H7 (cell line): Measurements from ENCODE around the gene TMEM119. TPM values are rescaled to one million over a fixed set of nuclear protein-coding genes. Genes with fewer than 3 reads are reported as not detected.
A peak's percentile ranks its signal among the peaks of the same experiment; 100 is the strongest.
"Not testable (repeated sequence)": the region's sequence is repeated elsewhere in the genome, so short reads cannot be mapped to it uniquely, and the experiment has no call there.

Experiments
- DNase-seq: peaks from one replicate; pipeline ENCODE4 v3.0.0; 2012
- H3K27me3 ChIP-seq: 2 replicates; pipeline ENCODE4 v1.6.0; 2011; ENCODE audit warnings: mild to moderate bottlenecking, low read length; ENCODE audit not compliant: control insufficient read depth, insufficient read depth
- H3K36me3 ChIP-seq: replicated peaks from 2 replicates; pipeline ENCODE4 v1.5.1; 2011; ENCODE audit warnings: low read length; ENCODE audit not compliant: control insufficient read depth, insufficient read depth
- H3K4me3 ChIP-seq: 2 replicates; pipeline ENCODE4 v1.5.1; 2011; ENCODE audit warnings: low read depth, mild to moderate bottlenecking, control low read depth, low read length, moderate library complexity; ENCODE audit not compliant: insufficient read depth
- total RNA-seq: library from RNA; depleted of rRNA; stranded (reverse); fragments of >200 nt; shearing (Covaris generic); gene quantifications from 2 replicates; pipeline ENCODE4 v1.2.3, GENCODE V29; 2014

Gene TMEM119
- total RNA-seq, 1 experiment from 2014 or later = 0.24 TPM

DNA sequence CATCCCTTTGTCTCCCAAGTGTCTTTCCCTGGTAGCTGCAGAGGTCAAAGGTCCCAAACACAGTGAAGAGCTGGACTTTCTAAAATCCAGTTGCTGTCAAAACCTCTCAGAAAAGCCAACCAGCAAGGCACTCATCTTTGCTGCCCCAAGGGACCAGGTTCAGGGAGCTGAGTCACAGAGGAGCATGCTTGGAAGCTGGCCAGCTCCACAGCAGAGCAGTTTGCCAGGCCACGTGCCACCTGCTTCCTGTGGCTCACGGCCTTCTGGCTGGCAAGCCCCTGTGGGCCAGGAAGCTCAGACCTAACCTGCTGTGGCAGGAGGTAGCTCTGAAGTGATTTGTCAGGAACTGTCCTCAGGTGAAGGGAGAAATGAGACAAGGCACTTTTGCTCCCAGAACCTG, 31.9 kb downstream of the TMEM119 start:
- no peaks in the 10 kb centered on the region for H3K27me3 ChIP-seq
- H3K4me3 ChIP-seq = no peak overlapping the region
- no peak for DNase-seq
- peaks cover 39% of the 10 kb centered on the region for H3K36me3 ChIP-seq

DNA sequence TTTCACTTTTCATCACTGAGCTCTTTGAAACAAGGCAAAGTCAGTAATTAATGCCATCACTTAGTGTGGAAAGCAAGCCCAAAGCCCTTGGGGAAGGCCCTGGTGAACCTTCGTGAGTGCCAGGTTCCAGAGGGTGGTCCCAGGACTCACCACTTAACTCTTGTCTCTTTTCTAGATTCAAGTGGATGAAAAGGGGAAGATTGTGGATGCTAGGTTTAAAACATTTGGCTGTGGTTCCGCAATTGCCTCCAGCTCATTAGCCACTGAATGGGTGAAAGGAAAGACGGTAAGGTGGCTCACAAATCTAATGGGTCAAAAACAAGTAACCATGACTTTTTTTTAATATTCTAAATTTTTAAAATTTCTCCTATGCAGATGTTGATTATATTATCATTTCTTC, 32.7 kb downstream of the TMEM119 start:
- Histone ChIP-seq H3K4me3 (no peak overlapping the region), H3K27me3 (no peaks in the 10 kb centered on the region), H3K36me3 (peaks cover 39% of the 10 kb centered on the region)
- no peak for DNase-seq

DNA sequence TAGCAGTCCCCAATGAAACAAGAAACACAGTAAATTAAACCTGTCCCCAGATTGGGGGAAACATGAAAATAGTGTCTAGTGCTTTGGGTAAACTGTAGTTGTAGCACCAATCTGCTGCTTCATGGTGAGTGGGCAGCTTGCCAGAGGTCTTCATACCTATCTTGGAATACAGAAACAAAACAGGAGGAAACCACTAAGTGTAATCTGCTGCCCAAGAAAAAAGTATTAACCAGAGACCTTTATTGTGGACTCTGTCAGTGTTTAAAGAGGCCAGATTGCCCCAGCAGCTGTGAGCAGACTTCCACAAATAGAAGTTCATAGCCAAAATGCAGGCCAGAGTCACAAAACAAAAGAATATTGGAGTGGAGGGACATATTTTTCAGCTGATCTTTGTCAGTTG, 33.2 kb downstream of the TMEM119 start:
- H3K4me3 ChIP-seq = no peak overlapping the region
- H3K27me3 ChIP-seq = no peaks in the 10 kb centered on the region
- peaks cover 39% of the 10 kb centered on the region for H3K36me3 ChIP-seq
- no peak for DNase-seq

DNA sequence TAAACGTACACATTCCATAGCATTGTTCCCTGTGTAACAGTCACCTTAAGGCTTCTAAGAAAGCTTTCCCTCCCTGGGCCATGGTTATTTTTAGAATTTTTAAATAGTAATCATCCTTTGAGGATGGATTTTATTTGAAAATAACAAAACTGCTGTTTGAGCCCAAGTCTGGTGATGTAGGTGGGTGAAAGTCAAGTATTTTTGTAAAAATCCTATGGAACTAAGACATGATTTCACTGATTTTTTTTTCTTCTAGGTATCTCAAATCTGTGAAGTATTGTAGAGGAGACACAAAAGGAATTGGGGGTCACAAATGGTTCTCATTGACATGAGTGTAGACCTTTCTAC, 34.1 kb downstream of the TMEM119 start:
- Histone ChIP-seq H3K36me3 (peaks cover 39% of the 10 kb centered on the region), H3K4me3 (no peak overlapping the region), H3K27me3 (no peaks in the 10 kb centered on the region)
- DNase-seq = no peak

DNA sequence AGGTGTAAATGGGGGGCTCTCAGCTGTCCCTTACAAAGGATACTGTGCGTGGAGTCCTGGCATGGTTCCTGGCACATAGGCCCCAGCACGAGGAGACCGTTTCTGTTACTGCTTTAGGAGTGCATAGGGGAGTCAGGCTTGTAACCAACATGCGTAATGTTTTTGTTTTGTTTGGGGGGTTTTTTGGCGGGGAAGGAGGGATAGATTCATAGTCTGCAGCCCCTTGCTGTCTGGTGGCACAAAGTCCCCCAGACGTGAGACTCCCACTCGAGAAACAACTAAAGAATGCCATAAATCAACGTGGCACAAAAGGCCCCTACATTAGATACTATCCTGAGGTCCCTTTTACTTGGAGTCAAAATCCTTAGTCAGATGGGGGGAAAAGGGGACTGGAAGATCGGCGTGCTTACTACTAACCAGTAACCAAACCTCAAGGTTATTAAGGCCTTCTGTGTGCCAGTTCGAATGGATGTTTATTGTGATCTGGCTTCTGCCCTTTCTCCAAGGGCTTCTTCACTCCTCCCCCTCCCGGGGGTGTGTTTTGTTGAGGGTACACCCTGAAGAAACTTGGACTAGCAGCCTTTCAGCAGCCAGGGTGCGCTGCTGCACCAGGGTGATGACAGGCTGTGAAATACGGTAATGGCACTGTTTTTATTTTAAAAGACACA, 34.6 kb downstream of the TMEM119 start:
- H3K4me3 ChIP-seq = peak overlapping the region; percentile 83
- peaks cover 37% of the 10 kb centered on the region for H3K36me3 ChIP-seq
- H3K27me3 ChIP-seq = no peaks in the 10 kb centered on the region
- peak; percentile 92 for DNase-seq

DNA sequence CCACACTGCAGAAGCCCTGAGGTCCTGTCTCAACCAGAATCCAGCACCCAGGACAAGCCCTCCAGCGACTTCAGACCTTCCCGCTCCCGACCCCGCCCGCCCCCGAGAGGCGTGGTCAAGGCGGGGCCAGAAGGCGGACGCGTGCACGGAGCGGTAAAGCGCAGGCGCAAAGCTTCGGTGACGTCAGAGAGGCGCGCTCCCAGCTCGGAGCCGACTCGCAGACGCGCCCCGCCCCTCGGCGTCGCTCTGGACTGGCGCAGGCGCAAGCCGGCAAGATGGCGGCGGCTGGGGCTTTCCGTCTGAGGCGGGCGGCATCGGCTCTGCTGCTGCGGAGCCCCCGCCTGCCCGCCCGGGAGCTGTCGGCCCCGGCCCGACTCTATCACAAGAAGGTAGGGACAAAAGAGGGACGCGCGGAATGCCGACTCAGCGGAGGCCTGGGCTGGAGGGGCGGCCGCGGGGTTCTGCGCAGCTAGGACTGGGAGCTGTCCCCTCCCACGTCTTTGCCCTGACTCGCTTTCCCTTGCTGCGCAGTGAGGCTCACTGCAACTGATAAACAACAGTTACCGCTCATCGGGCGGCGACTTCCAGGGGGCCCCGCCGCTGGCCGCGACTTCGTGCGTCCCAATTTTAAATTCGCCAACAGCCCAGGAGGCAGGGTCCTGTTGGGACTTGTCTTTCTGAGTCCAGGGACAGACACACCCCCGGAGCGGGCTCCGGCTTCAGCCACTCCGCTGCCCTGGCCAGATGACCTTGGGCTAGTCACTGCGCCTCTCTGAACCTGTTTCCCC, 35.3 kb downstream of the TMEM119 start, which contains the start of gene ISCU:
Gene ISCU (plus strand): TSS at position 249 of the 788 bp plus-strand sequence. CDS start 27 bp downstream, at position 276.
- DNase-seq = peak; percentile 99
- Histone ChIP-seq H3K4me3 (peak within 1 kb of the TSS; percentile 83), H3K27me3 (no peaks in the 10 kb centered on the region), H3K36me3 (peaks cover 33% of the 10 kb centered on the region)

DNA sequence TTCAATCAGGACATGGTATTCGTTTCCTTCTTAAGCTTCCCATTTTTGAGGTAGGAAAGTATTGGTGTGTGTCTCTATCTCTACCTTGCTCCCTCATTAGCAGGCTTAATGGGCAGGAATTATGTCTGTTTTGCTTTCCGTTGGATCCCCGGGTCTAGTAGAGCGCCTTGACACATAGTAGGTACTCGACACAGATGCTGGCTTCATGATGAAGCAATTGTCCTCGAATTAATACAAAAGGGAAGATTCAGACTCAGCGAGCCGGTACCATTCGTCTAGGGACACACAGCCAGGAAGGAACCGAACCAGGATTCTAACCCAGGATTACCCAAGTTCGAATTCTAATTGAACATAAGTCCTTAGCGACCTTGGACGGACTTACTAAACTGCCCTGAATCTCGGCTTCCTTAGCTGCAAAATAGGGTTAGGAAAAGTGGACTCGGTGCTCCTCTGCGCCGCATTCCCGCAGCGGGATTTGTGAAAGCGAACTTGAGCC, 36.0 kb downstream of the TMEM119 start:
- Histone ChIP-seq H3K36me3 (peaks cover 30% of the 10 kb centered on the region), H3K27me3 (no peaks in the 10 kb centered on the region)
- no peak for DNase-seq

DNA sequence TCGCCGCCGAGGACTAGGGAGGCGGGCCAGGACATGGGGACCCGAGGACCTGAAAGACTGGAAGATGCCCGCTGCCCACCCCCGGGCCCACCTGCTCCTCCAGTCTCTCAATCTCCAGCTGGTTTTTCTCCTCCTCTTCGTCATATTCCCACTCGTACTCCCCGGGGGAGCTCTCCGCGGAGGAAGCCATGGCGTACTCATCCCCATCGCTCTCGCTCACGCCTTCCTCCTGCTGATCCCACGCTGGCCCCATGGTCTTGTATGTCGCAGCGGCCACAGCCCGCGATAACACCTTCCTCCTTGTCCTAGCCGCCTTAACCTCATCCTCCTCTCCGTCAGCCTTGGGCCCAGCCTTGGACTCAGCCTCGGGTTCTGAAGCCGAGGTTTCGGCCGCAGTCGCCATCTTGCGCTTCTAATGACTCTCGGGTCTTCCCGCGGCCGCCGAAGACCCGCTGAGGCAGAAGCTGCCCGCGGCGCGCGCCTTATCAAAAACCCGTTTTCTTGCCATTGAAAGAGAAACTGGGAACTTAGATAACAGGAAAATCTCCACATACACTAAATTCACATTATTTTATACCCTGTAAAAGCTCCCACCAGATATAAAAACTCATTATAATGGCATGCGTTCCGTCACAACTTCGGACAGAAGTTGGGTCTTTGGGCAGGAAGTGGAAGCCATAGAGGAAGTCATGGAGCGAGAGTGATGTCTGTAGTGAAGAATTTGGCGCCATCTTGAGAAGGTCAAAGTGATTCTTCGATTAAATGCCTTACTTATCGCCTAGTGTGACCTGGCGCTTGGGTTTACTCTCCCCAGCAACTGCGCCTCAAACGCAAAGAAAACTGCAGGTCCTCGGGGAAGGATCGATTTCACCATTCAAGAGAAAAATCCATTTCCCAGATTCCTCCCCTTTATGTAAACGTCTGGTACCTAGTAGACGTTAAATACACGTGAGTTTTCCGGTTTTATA, 36.8 kb downstream of the TMEM119 start, which contains the start of gene SART3:
Gene SART3 (minus strand): TSS at position 422 of the 968 bp plus-strand sequence. CDS start 19 bp downstream, at position 403.
- peak; percentile 86 for DNase-seq
- no peaks in the 10 kb centered on the region for H3K27me3 ChIP-seq
- peak within 1 kb of the TSS; percentile 75 for H3K4me3 ChIP-seq
- H3K36me3 ChIP-seq = peaks cover 24% of the 10 kb centered on the region

More for the DNA sequence above, 36.0 kb downstream of the TMEM119 start:
- H3K4me3 ChIP-seq = peak overlapping the region; percentile 75

DNA sequence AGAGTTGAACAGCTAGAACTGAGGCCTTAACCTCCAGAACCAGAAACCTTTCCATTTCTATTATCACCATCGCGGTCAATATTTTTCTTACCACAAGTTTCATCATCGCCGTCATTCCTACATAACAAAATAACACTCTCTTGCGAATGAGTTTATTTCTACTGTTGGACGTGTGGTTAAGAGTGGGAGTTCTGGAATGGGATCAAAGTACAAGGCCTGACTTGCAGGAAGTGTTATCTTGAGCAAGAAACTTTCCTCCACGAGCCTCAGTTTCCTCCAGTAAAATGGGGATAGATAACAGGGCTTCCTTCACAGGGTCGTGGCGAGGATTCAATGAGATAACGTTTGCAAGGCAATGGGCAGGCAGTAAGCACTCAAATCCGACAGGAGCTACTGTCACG, 37.6 kb downstream of the TMEM119 start:
- H3K27me3 ChIP-seq = no peaks in the 10 kb centered on the region
- peak overlapping the region; percentile 75 for H3K4me3 ChIP-seq
- peaks cover 19% of the 10 kb centered on the region for H3K36me3 ChIP-seq
- no peak for DNase-seq

DNA sequence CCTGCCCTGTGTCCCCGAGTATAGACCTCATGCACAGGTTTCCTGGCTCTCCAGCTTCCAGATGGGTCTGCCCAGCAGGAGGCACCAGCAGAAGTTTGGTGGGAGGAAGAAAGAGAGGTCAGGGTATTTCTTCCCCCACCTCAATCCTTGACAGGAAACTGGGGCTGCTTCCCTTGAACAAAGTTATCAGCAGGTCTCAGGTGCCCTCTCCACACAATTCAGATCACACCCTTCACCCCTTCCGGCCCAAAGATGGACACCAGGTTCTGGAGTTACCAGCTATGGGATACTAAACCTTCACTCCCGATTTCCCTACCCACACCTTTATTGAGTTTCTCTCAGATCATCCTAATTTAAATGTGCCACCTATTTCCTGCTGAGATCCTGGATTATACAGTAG, 38.1 kb downstream of the TMEM119 start:
- no peaks in the 10 kb centered on the region for H3K27me3 ChIP-seq
- H3K36me3 ChIP-seq = peaks cover 14% of the 10 kb centered on the region
- no peak for DNase-seq
- H3K4me3 ChIP-seq = peak overlapping the region; percentile 75

DNA sequence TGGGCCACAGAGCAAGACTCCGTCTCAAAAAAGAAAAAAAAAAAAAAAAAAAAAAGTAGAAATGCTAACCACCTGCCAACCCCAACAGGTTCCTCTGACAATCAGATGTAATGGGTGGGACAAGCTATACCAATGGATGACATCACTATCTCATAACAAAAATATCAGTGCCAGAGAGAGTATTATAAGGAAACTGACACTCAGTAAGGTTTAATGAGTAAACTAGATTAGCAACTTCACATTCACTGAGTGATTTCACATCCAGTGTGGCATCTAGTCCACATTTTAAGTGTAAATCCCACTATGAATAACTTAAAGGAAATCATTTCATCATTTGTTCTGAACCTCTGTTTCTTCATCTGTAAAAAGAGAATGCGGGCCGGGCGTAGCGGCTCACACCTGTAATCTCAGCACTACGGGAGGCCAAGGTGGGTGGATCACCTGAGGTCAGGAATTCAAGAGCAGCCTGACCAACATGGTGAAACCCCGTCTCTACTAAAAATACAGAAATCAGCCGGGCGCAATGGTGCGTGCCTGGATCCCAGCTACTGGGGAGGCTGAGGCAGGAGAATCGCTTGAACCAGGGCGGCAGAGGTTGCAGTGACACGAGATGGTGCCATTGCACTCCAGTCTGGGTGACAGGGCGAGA, 38.8 kb downstream of the TMEM119 start:
- no peak overlapping the region for H3K4me3 ChIP-seq
- H3K36me3 ChIP-seq = peaks cover 8% of the 10 kb centered on the region
- DNase-seq = no peak
- H3K27me3 ChIP-seq = no peaks in the 10 kb centered on the region

DNA sequence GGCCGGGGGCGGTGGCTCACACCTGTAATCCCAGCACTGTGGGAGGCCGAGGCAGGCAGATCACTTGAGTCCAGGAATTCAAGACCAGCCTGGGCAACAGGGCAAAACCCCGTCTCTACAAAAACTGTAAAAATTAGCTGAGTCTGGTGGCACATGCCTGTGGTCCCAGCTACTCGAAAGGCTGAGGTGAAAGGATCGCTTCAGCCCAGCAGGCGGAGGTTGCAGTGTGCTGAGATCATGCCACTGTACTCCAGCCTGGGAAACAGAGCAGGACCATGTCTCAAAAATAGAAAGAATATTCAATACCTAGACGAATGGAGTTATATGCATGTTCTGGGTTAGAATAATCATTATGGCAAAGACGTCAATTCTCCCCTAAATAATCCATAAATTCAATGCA, 42.5 kb downstream of the TMEM119 start:
- not testable (repeated sequence) for H3K36me3 ChIP-seq, H3K27me3 ChIP-seq, DNase-seq, H3K4me3 ChIP-seq

DNA sequence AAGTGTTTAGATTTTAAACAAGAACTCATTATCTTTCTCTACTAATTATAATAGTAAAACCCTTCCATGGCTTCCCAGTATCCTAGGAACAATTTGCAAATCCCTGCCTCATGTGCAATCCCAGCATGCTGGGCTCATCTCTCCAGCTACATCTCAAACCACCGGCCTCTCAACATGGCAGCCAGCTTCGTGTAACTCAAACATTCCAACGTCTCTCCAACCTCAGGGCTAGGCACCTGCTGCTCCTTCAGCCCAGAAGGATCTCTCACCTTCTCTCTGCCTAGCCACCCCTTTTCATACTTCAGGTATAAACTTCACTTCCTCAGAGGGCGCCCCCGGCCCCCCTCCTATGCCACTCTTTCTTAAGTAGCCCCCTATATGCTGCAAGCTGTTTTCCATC, 44.1 kb downstream of the TMEM119 start:
- Histone ChIP-seq H3K36me3 (peaks cover 10% of the 10 kb centered on the region), H3K27me3 (no peaks in the 10 kb centered on the region), H3K4me3 (no peak overlapping the region)
- peak; percentile 22 for DNase-seq

DNA sequence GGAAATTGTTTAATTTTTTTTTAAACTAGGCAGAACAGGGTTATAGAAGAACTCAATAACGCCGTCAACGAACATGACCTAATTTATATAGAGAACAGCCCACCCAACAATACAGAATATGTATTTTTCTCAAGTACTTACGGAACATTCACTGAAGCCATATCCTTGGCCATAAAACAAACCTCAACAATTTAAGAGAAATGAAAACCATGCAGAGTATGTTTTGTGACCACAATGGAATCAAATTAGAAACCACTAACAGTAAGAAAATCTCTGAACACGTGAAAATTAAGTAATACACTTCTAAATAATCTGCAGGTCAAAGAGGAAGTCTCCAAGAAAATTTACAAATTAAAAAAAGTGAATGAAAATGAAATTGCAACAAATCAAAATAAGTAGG, 46.3 kb downstream of the TMEM119 start:
- no peaks in the 10 kb centered on the region for H3K27me3 ChIP-seq
- DNase-seq = no peak
- H3K4me3 ChIP-seq = no peak overlapping the region
- H3K36me3 ChIP-seq = peaks cover 13% of the 10 kb centered on the region
